ENCODE results near the gene VPREB3. TPM values are rescaled to one million over a fixed set of nuclear protein-coding genes. Genes with fewer than 3 reads are reported as not detected.

VPREB3 gene
- total RNA-seq, 1 experiment from 2014 or later: 1.1 TPM

DNA sequence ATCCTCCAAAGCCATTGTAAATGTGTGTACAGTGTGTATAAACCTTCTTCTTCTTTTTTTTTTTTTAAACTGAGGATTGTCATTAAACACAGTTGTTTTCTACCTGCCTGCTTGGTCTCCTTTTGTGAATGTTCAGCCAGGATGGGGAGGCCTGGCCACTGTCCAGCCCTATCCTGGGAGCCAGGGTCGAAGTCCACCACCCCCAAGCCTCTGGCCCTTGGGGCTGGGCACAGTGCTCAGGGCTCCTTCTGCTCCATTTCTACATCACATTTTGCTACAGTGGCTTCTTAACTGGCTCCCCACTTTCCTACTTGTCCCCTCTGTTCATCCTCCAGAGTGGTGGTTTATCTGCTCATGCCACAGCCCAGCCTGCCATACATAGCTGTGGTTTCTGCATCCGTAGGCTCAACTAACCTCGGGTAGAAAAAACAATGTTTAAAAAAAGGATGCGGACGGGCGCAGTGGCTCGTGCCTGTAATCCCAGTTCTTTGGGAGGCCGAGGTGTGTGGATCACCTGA, 30.0 kb upstream of the VPREB3 start:
- BruUV-seq (replicated peaks): no TSS peak
- Histone ChIP-seq H2AFZ (no peak overlapping the region), H3K27me3 (ENCODE audit: insufficient read depth, low read depth) (no peaks in the 10 kb centered on the region), H3F3A (ENCODE audit: insufficient read depth, low read depth) (peaks cover 7% of the 10 kb centered on the region; the same call in 1 of the 2 replicates), H3K9me3 (ENCODE audit: insufficient read depth, low read depth) (no peaks in the 10 kb centered on the region), H3K4me1 (replicated peaks; ENCODE audit: insufficient read depth) (peaks cover 35% of the 10 kb centered on the region), H3K4me3 (no peak overlapping the region), H3K79me2 (ENCODE audit: low read depth) (peaks cover 19% of the 10 kb centered on the region), H3K27ac (no peak overlapping the region), H4K20me1 (ENCODE audit: insufficient read depth) (peaks cover 19% of the 10 kb centered on the region), H3K4me2 (no peak overlapping the region), H3K36me3 (ENCODE audit: low read depth) (no peaks in the 10 kb centered on the region), H3K9me2 (ENCODE audit: insufficient read depth) (no peaks in the 10 kb centered on the region)
- no peak for DNase-seq
- no peak for TF ChIP-seq CTCF (conservative IDR thresholded peaks at IDR 0.05)
- TF ChIP-seq EZH2 (IDR thresholded peaks at IDR 0.05; ENCODE audit: low read depth): no peak
- ChIA-PET POLR2A (ENCODE audit: unreplicated experiment) (no interaction called here), CTCF (no interaction called here)
- intact Hi-C loops (cut with micrococcal nuclease; ENCODE audit: unreplicated experiment): no loop called here

GRCh38 chr22:23783265-23784150, 29.3 kb upstream of the VPREB3 start:
- Histone ChIP-seq H3K79me2 (ENCODE audit: low read depth) (peaks cover 12% of the 10 kb centered on the region), H3K4me3 (no peak overlapping the region), H3K27ac (no peak overlapping the region), H3K4me1 (replicated peaks; ENCODE audit: insufficient read depth) (peaks cover 29% of the 10 kb centered on the region), H3K36me3 (ENCODE audit: low read depth) (no peaks in the 10 kb centered on the region), H2AFZ (no peak overlapping the region), H4K20me1 (ENCODE audit: insufficient read depth) (peaks cover 12% of the 10 kb centered on the region), H3K9me2 (ENCODE audit: insufficient read depth) (no peaks in the 10 kb centered on the region), H3K4me2 (no peak overlapping the region), H3K27me3 (ENCODE audit: insufficient read depth, low read depth) (no peaks in the 10 kb centered on the region), H3K9me3 (ENCODE audit: insufficient read depth, low read depth) (no peaks in the 10 kb centered on the region), H3F3A (ENCODE audit: insufficient read depth, low read depth) (peaks cover 7% of the 10 kb centered on the region; the same call in 1 of the 2 replicates)
- intact Hi-C loops (cut with micrococcal nuclease; ENCODE audit: unreplicated experiment): no loop called here
- POLR2A ChIA-PET (ENCODE audit: unreplicated experiment): no interaction called here
- BruUV-seq (replicated peaks): no TSS peak
- TF ChIP-seq CTCF (conservative IDR thresholded peaks at IDR 0.05) (no peak), EZH2 (IDR thresholded peaks at IDR 0.05; ENCODE audit: low read depth) (no peak)
- no peak for DNase-seq
- CTCF ChIA-PET: no interaction called here

- Histone ChIP-seq H2AFZ (no peak overlapping the region), H3K27me3 (ENCODE audit: insufficient read depth, low read depth) (no peaks in the 10 kb centered on the region), H3K4me1 (replicated peaks; ENCODE audit: insufficient read depth) (peaks cover 21% of the 10 kb centered on the region), H4K20me1 (ENCODE audit: insufficient read depth) (peaks cover 4% of the 10 kb centered on the region), H3K79me2 (ENCODE audit: low read depth) (peaks cover 4% of the 10 kb centered on the region), H3K27ac (no peak overlapping the region), H3K4me3 (no peak overlapping the region), H3K9me3 (ENCODE audit: insufficient read depth, low read depth) (no peaks in the 10 kb centered on the region), H3F3A (ENCODE audit: insufficient read depth, low read depth) (peaks cover 7% of the 10 kb centered on the region; the same call in 1 of the 2 replicates), H3K4me2 (no peak overlapping the region), H3K9me2 (ENCODE audit: insufficient read depth) (no peaks in the 10 kb centered on the region), H3K36me3 (ENCODE audit: low read depth) (no peaks in the 10 kb centered on the region)
- ChIA-PET POLR2A (ENCODE audit: unreplicated experiment) (no interaction called here), CTCF (interaction anchor here (0.6 kb wide), 1 partner anchor 28 kb away, joined by 3 read pairs; the partner anchor contains the start of gene VPREB3)
- DNase-seq: no peak
- BruUV-seq (replicated peaks): no TSS peak
- no peak for TF ChIP-seq CTCF (conservative IDR thresholded peaks at IDR 0.05)
- TF ChIP-seq EZH2 (IDR thresholded peaks at IDR 0.05; ENCODE audit: low read depth): no peak
- intact Hi-C loops (cut with micrococcal nuclease; ENCODE audit: unreplicated experiment): no loop called here
Measured at GRCh38 chr22:23782703-23783102, 28.5 kb upstream of the VPREB3 start.

All from PC-9 (cell line).